H9 (cell line): ENCODE measurements around the gene KRT5. TPM values are rescaled to one million over a fixed set of nuclear protein-coding genes. Genes with fewer than 3 reads are reported as not detected.

ENCODE experiments used
- DNase-seq: peaks from one replicate; pipeline ENCODE4 v3.0.0-alpha.2; 2017
- H2AFZ ChIP-seq: one replicate; pipeline ENCODE4 v1.6.1; 2013; ENCODE audit warnings: mild to moderate bottlenecking, low read length, control low read depth, moderate library complexity
- H2AK5ac ChIP-seq: 2 replicates; pipeline ENCODE4 v1.6.1; 2013; ENCODE audit warnings: low read length, control low read depth, mixed read lengths; ENCODE audit not compliant: insufficient read length
- H2BK120ac ChIP-seq: one replicate; pipeline ENCODE4 v1.6.1; 2013; ENCODE audit warnings: low read depth, mild to moderate bottlenecking, low read length, control low read depth, inconsistent platforms; ENCODE audit not compliant: poor library complexity, severe bottlenecking
- H2BK12ac ChIP-seq: 2 replicates; pipeline ENCODE4 v1.6.1; 2013; ENCODE audit warnings: low read length, control low read depth, mixed read lengths, low read depth; ENCODE audit not compliant: insufficient read length
- H2BK15ac ChIP-seq: 2 replicates; pipeline ENCODE4 v1.6.1; 2013; ENCODE audit warnings: low read depth, low read length, control low read depth
- H2BK20ac ChIP-seq: one replicate; pipeline ENCODE4 v1.6.1; 2013; ENCODE audit warnings: low read depth, mild to moderate bottlenecking, low read length, control low read depth, inconsistent platforms; ENCODE audit not compliant: poor library complexity, severe bottlenecking
- H2BK5ac ChIP-seq: 2 replicates; pipeline ENCODE4 v1.6.1; 2013; ENCODE audit warnings: low read length, control low read depth, mixed read lengths; ENCODE audit not compliant: insufficient read length
- H3K14ac ChIP-seq: 2 replicates; pipeline ENCODE4 v1.6.1; 2013; ENCODE audit warnings: low read length, control low read depth; ENCODE audit not compliant: insufficient read depth
- H3K18ac ChIP-seq: 2 replicates; pipeline ENCODE4 v1.6.1; 2013; ENCODE audit warnings: low read depth, mild to moderate bottlenecking, mixed read lengths, low read length, control low read depth; ENCODE audit not compliant: insufficient read length
- H3K23ac ChIP-seq: 2 replicates; pipeline ENCODE4 v1.6.1; 2013; ENCODE audit warnings: low read length, control low read depth, mixed read lengths, low read depth; ENCODE audit not compliant: insufficient read length
- H3K23me2 ChIP-seq: 2 replicates; pipeline ENCODE4 v1.6.1; 2013; ENCODE audit warnings: low read depth, mild to moderate bottlenecking, mixed read lengths, low read length, control low read depth; ENCODE audit not compliant: insufficient read length, poor library complexity, severe bottlenecking
- H3K27ac ChIP-seq: 2 replicates; pipeline ENCODE4 v1.5.1; 2013; ENCODE audit warnings: low read length, control low read depth, mixed read lengths, low read depth; ENCODE audit not compliant: insufficient read length
- H3K27me3 ChIP-seq: 2 replicates; pipeline ENCODE4 v1.6.1; 2013; ENCODE audit warnings: low read length, control low read depth, inconsistent platforms; ENCODE audit not compliant: insufficient read depth
- H3K4ac ChIP-seq: 2 replicates; pipeline ENCODE4 v1.6.1; 2013; ENCODE audit warnings: low read depth, mild to moderate bottlenecking, control low read depth, inconsistent platforms, low read length, moderate library complexity
- H3K4me1 ChIP-seq: 2 replicates; pipeline ENCODE4 v1.6.1; 2013; ENCODE audit warnings: low read length, control low read depth, inconsistent platforms; ENCODE audit not compliant: insufficient read depth
- H3K4me2 ChIP-seq: 2 replicates; pipeline ENCODE4 v1.6.1; 2013; ENCODE audit warnings: low read length, control low read depth, mixed read lengths; ENCODE audit not compliant: insufficient read length, insufficient read depth
- H3K56ac ChIP-seq: 2 replicates; pipeline ENCODE4 v1.6.1; 2013; ENCODE audit warnings: low read depth, mild to moderate bottlenecking, mixed read lengths, low read length, control low read depth; ENCODE audit not compliant: insufficient read length
- H3K79me1 ChIP-seq: 2 replicates; pipeline ENCODE4 v1.6.1; 2013; ENCODE audit warnings: low read depth, mild to moderate bottlenecking, moderate library complexity, low read length, control low read depth, inconsistent platforms; ENCODE audit not compliant: insufficient read depth, poor library complexity, severe bottlenecking
- H3K79me2 ChIP-seq: 2 replicates; pipeline ENCODE4 v1.6.1; 2013; ENCODE audit warnings: low read length, control low read depth, inconsistent platforms; ENCODE audit not compliant: insufficient read depth
- H3K9ac ChIP-seq: 2 replicates; pipeline ENCODE4 v1.6.1; 2013; ENCODE audit warnings: low read length, control low read depth, mixed read lengths; ENCODE audit not compliant: insufficient read length; ENCODE audit errors: extremely low read depth
- H3K9me3 ChIP-seq: one replicate; pipeline ENCODE4 v1.6.1; 2013; ENCODE audit warnings: low read depth, low read length, inconsistent platforms; ENCODE audit not compliant: control insufficient read depth
- H3T11ph ChIP-seq: one replicate; pipeline ENCODE4 v1.6.1; 2013; ENCODE audit warnings: mild to moderate bottlenecking, low read length, control low read depth, inconsistent platforms
- H4K20me1 ChIP-seq: one replicate; pipeline ENCODE4 v1.6.1; 2013; ENCODE audit not compliant: control insufficient read depth, insufficient read length, insufficient read depth
- H4K5ac ChIP-seq: 2 replicates; pipeline ENCODE4 v1.6.1; 2013; ENCODE audit warnings: low read depth, mild to moderate bottlenecking, mixed read lengths, low read length, control low read depth; ENCODE audit not compliant: insufficient read length
- H4K8ac ChIP-seq: replicated peaks from 2 replicates; pipeline ENCODE4 v1.6.1; 2013; ENCODE audit warnings: low read length, control low read depth, mixed read lengths, low read depth; ENCODE audit not compliant: insufficient read length
- H4K91ac ChIP-seq: 2 replicates; pipeline ENCODE4 v1.6.1; 2013; ENCODE audit warnings: low read depth, mild to moderate bottlenecking, moderate library complexity, mixed read lengths, low read length, control low read depth; ENCODE audit not compliant: insufficient read length
- H3K27ac Mint-ChIP-seq, 3 experiments: 2 replicates in 2 of 3; 3 replicates in 1 of 3; pipeline ENCODE4 v1.8.0; 2020 to 2021; ENCODE audit warnings: mixed read lengths in 3 of 3, mild to moderate bottlenecking in 1 of 3, moderate library complexity in 1 of 3
- H3K27me3 Mint-ChIP-seq: 2 replicates; pipeline ENCODE4 v1.8.0; 2021; ENCODE audit warnings: low read depth, mild to moderate bottlenecking, moderate library complexity, mixed read lengths
- H3K36me3 Mint-ChIP-seq, 3 experiments: 2 replicates in 2 of 3; 3 replicates in 1 of 3; pipeline ENCODE4 v1.8.0; 2020 to 2021; ENCODE audit warnings: low read depth in 3 of 3, mixed read lengths in 3 of 3; ENCODE audit not compliant: insufficient read depth in 1 of 3
- H3K4me1 Mint-ChIP-seq, 2 experiments: 2 replicates each; pipeline ENCODE4 v1.8.0; 2020; ENCODE audit warnings: mixed read lengths in 2 of 2
- H3K4me3 Mint-ChIP-seq, 2 experiments: 2 replicates in 1 of 2; 3 replicates in 1 of 2; pipeline ENCODE4 v1.8.0; 2020 to 2021; ENCODE audit warnings: mild to moderate bottlenecking in 2 of 2, mixed read lengths in 2 of 2, moderate library complexity in 1 of 2
- H3K9me3 Mint-ChIP-seq, 2 experiments: 2 replicates in 1 of 2; 3 replicates in 1 of 2; pipeline ENCODE4 v1.8.0; 2020; ENCODE audit warnings: mild to moderate bottlenecking in 2 of 2, mixed read lengths in 2 of 2, moderate library complexity in 1 of 2
- WGBS: extraction: QIAGEN DNeasy Blood & Tissue Kit; methylation state at CpG from one replicate; pipeline ENCODE4 v1.1.7; 2013; ENCODE audit warnings: missing lambda C conversion rate, low lambda C conversion rate, mixed read lengths; ENCODE audit not compliant: insufficient read length; ENCODE audit errors: extremely low coverage; 5-methylcytosine and 5-hydroxymethylcytosine counted together
- total RNA-seq: library from RNA; stranded (reverse); gene quantifications from 2 replicates; pipeline ENCODE4 v1.2.1, GENCODE V29; 2021
- TF ChIP-seq, protein P1 (sequence below): fragments of 200-600 bp; sonication (generic); conservative IDR thresholded peaks from 3 replicates; pipeline ENCODE4 v1.8.0; 2021; ENCODE audit warnings: antibody characterized with exemption, mild to moderate bottlenecking

KRT5 gene
- total RNA-seq, 1 experiment from 2014 or later: not detected

DNA sequence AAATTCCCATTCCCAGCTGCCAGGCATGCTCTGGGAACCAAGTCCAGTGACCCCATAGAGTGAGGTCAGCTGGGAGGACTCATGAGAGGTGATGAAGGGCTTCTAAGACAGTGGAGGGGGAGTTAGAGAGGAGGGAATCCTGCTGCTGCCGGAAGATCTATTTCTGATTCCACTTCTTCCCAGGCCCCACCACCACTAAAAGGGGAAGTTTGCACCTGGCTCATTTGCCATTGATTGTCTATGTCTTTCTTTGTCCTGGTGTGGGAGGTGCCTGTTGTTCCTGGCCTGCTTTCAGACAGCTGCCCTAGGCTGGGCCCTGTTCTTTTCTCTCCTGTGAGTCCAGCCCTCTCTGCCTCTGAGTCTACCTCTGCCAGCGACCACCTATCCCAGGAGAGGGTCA lies 24.1 kb downstream of the KRT5 start:
- Histone ChIP-seq H3K4ac (no peak overlapping the region), H4K5ac (no peak overlapping the region), H3K56ac (no peak overlapping the region), H2BK15ac (no peak overlapping the region), H2BK120ac (no peak overlapping the region), H2AK5ac (no peak overlapping the region), H4K20me1 (no peaks in the 10 kb centered on the region), H3K27me3 (no peaks in the 10 kb centered on the region), H4K8ac (no peak overlapping the region), H3K9ac (no peak overlapping the region), H3K4me1 (peaks cover 6% of the 10 kb centered on the region; the same call in 1 of the 2 replicates), H2BK12ac (no peak overlapping the region), H3K14ac (no peak overlapping the region), H2BK5ac (no peak overlapping the region), H3K27ac (no peak overlapping the region), H3K79me1 (no peaks in the 10 kb centered on the region), H3K18ac (no peak overlapping the region), H2AFZ (no peak overlapping the region), H3K23ac (no peak overlapping the region), H4K91ac (no peak overlapping the region), H3K9me3 (no peaks in the 10 kb centered on the region), H3K79me2 (no peaks in the 10 kb centered on the region), H3T11ph (no peak overlapping the region), H3K23me2 (no peaks in the 10 kb centered on the region), H2BK20ac (no peak overlapping the region), H3K4me2 (no peak overlapping the region)
- peaks cover 19% of the 10 kb centered on the region for H3K27me3 Mint-ChIP-seq
- no peak for DNase-seq
- no peaks in the 10 kb centered on the region; a peak in 2 of 7 replicates for H3K36me3 Mint-ChIP-seq
- no CpG with 5 or more reads among the region's 2 CpGs for WGBS
- H3K27ac Mint-ChIP-seq: peak overlapping the region; percentile 68 to 94 (median 78); a peak in 5 of 7 replicates
- peaks cover 3 to 5% of the 10 kb centered on the region in 2 experiments; a peak in 3 of 5 replicates for H3K9me3 Mint-ChIP-seq
- no peak overlapping the region for H3K4me3 Mint-ChIP-seq
- peaks cover 28 to 37% of the 10 kb centered on the region in 2 experiments for H3K4me1 Mint-ChIP-seq
- TF ChIP-seq, protein P1, sequence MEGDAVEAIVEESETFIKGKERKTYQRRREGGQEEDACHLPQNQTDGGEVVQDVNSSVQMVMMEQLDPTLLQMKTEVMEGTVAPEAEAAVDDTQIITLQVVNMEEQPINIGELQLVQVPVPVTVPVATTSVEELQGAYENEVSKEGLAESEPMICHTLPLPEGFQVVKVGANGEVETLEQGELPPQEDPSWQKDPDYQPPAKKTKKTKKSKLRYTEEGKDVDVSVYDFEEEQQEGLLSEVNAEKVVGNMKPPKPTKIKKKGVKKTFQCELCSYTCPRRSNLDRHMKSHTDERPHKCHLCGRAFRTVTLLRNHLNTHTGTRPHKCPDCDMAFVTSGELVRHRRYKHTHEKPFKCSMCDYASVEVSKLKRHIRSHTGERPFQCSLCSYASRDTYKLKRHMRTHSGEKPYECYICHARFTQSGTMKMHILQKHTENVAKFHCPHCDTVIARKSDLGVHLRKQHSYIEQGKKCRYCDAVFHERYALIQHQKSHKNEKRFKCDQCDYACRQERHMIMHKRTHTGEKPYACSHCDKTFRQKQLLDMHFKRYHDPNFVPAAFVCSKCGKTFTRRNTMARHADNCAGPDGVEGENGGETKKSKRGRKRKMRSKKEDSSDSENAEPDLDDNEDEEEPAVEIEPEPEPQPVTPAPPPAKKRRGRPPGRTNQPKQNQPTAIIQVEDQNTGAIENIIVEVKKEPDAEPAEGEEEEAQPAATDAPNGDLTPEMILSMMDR: no peak
